Anterior cingulate cortex (tissue), 58 donors: ENCODE results near the gene MICALL2.
A peak's percentile ranks its signal among the peaks of the same experiment; 100 is the strongest.

Experiments used
- DNase-seq, 58 donors: peaks; one replicate each; lab custom pipeline; 2025; lab: John Stamatoyannopoulos, UW

MICALL2 gene

DNA sequence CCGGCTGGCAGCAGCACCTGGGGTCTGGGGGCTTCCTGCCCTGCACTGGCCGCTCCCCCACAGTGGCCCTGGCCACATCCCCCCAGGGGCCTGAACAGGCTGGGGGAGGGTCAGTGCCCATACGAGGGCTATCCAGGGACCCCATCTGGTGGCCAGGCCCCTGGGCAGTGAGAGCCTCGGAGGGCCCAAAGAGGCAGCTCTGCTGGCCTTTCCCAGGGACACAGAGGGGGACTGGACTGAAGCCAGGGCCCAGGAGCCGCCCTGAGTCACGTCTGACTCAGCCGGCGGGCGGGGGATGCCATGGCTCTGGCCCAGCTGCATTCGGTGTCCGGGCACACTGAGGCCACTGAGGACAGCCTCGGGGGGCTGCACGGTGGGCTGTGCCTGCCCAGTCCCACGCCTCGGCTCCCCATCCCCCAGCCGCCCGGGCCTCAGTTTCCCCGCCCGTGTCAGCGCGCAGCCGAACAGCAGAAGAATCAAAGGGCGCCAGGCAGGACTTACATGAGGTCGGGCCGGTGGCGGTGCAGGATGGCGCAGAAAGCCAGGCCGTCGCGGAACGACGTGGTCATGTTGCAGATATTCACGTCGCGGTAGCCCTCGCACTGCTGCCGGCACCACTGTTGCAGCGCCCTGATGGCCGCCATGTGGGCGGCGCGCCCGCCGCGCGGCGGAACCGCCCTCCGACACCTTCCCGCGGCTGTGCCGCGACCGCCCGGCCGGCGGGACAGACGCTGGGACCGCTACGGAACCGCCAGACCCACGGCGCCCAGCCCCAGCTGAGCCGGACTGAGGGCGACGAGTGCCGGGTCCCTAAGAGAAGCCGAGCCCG is at the start of gene MICALL2:
MICALL2 (minus strand) TSS at position 788 of the 829 bp plus-strand sequence; CDS start at position 644, 144 bp downstream.
- DNase-seq: peak in 26 of 58 donors; percentile 17 to 86 (median 45)

DNA sequence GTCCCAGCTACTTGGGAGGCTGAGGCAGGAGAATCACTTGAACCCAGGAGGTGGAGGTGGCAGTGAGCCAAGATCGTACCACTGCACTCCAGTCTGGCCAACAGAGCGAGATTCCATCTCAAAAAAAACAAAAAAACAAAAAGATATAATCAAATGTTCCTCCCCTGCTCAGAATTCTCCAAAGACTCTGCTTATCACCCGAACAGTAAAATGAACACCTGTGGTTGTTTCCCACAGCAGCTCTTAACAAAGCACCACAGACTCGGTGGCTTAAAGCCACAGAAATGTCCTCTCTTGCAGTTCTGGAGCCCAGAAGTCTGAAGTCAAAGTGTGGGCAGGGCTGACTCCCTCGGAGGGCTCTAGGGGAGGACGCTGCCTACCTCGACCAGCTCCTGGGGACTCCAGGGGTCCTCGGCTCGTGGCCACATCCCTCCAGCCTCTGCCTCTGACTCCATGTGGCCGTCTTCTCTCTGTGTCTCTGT is 49.0 kb upstream of the MICALL2 start:
- no peak for DNase-seq

DNA sequence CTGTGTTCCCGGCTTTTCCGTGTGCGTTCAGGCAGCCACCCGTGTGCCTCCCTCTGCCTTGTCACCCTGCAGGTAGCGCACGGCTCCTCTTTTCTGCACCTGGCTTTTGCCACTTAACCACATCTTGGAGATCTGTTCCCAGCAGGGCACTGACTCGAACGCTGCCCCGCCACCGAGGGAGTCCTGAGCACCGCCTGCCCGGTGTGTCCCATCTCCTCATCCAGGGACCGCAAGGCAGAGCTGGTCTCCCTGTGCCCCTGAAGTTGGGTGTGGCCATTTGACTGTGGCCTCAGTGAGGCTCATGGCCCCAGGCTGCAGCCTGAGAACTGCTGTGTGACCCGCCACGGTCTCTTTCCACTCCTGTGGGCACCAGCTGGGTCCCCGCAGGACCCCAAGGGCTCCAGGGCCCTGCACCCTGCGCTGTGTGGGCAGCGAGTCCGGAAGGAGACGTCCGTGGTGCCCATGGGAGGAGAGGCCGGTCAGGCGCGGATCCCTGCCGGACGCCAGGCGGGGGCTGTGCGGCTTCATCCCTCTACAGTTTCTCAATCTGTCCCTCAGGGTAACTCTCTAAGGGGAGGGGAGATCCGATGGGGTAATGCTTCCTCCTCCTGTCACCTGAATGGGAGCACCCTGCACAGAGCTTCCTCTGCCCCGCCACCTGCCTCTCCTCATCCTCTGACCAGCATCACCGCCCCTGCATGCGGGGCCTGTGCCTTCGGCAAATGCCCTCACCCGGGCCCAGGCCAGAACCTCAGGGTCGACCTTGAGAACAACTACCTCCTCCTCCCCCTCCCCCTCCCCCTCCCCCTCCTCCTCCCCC is 46.7 kb upstream of the MICALL2 start:
- no peak for DNase-seq

DNA sequence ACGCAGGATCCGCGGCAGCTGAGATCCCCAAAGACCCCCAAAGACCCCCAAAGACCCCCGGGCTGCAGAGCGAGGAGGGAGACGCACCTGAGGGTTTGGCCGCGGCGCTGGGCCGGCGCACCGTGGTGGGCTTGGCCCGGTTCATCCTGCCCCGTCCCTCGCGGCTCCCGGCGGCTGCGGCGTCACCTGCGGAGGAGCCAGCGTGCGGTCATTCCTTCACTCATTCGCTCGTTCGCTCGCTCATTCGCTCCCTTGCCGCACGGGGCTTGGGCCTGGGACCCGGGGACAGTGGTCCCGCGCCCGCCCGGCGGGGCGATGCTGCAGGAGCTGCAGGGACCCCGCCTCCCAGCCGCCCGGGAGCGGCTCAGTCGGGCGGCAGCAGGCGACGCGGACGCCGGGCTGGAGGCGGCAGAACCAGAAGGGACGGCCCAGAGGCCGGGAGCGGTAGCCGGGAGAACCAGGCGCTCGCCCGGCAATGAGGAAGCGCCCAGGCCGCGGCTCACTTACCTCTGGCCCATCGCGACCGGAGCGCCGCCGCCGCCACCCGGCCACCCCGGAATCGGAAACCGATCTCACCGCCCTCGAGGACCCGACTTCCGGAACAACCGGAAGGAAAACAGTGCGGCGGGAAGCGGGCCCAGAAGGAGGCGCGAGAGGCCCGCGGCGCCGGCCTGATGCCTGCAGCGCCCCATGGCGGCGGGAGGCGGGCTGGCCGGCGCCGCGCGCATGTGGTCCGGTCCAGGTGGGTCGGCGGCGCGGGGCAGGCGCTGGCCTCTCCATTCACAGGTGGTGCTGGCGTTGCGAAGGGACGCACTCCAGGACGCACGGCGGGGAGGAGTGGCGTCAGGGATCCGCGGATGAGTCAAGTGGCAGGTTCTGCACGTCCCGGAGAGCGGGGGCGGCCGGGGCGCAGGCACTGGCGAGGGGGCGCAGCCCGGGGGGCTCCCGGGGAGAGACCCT is 44.8 kb upstream of the MICALL2 start, which contains the start of gene INTS1:
INTS1 (minus strand) TSS at position 574 of the 960 bp plus-strand sequence; CDS start at position 145, 429 bp downstream.
- DNase-seq: peak in 57 of 58 donors; percentile 31 to 94 (median 85)

DNA sequence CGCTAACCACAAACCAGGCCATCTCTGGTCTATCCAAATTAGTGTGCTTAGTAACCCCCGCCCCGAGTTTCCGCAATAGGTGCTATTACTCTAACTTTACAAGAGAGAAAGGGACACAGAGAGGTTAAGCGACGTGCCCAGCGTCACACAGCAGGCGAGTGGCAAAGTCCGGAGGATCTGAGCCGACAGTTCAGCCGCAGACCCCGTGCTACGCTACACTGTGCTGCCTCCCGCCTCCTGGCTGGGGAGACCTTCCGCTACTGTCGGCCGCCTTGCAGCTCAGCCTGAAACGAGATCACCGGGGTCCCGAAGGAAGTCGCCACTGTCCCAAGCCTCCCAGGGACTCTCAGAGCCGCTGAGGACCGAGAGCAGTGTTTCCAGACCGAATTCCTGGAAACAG is 44.1 kb upstream of the MICALL2 start:
- DNase-seq: no peak

DNA sequence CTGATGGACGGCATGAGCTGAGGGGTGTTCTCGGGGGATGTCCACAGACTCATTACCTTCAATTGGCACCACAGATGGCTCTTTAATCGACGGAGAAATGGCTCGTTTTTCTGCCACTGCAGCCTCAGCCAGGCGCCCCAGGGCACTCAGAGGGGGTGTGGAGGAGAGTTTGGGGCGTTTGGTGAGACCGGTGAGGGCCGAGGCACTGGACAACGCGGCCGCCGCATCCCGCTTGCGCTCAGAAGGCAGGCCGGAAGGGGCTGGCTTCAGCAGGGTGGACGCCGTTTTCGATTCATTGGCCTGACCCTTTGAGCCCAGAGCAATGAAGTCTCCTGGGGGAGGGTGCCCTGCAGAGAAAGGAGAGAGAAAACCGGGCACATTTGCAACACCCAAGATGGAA is 43.6 kb upstream of the MICALL2 start:
- no peak for DNase-seq

DNA sequence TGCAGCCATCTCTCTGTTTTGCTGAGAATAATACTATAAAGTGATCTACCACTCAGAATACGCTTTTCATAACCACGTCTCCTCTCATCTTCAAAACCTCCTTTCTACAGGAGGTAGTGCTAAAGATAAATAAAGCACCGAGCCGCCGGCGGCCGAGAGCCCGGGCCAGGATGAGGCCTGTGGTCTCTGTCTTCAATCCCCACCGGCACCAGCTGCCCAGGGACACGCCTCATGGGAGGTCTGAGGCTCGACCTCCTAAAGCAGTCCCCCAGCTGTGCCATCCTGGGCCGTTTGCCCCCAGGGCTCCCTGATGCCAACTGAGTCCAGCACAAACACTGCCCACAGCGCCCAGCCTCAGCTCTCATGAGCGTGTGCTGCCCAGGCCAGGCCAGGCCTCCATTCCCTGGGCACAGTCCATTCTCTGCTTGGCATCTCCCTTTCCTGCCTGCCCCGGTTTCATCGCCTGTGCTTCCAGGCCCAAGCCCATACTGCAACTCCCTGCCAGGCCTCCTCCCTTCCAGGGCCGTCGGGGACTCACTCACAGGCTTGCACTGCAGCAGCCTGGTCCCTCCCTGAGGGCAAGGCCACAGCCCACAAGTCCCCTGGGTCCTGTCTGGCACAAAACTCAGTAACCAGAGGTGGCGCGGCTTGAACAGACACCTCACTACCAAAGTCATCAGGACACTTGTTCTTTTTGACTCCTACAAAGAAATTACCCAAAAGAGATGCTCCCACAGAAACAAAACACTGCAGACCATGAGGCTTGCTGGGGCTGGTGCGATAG is 42.4 kb upstream of the MICALL2 start:
- DNase-seq: no peak

DNA sequence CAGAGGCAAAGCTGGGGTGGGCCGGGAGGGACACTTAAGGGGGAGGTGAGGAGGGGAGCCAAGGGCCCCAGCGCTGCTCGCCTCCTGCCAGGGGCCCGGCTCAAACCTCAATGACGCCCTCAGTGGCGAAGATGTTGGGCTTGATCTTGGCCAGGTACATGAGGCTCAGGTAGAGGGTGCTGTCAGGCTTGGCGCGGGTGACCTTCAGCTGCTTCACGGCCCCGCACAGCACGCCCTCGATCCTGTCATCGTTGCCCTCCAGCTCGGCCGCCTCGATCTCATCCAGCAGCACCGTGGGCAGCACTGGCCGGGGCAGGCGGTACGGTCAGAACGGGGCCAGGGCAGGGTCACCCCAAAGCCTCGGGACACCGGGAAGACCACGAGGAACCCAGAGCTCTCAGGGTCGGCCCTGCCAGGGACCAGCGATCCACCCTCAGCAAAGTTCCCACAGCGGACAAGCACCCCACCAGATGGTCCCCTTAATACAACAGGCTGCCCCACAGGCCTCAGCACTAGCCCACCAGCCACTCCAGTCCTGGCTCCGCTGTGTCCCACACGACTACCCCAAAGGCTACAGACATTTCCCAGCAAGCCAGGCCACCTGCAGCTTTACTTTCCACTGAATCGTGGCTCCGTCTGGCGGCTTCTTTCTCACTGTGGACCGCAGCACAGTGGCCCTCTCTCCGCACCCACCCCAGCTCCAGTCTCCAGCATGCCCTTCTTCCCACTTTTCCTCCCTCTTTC is 41.0 kb upstream of the MICALL2 start:
- DNase-seq: no peak

DNA sequence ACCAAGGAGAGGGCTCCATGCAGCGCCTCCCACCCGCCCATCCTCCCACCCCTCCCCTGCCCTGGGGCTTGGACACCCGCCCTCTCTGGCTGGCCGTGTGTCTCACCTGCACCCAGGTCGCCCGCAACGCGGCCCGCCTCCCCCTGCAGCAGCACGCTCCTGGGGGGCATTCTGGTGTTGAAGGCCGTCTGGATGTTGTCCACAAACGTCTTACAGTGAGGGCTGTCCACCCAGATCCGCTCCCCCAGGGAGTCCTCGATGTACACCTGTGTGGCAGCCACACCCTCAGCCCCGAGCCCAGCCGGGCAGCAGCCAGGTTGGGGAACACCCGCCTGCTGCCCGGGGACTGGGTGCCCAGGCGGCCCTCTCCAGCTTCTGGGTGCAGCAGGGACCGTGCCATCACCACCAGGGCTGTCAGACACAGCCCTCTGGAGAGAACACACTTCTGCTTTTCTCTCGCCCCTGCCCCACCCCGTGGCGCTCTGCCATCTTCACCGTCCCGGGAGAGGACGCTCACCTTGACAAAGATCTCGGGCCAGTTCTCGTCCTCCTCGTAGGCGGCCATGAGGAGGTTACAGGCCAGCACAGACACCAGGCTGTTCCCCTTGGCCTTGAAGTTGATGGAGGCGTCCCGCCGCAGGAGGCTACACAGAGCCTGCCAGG is 40.2 kb upstream of the MICALL2 start:
- no peak for DNase-seq

DNA sequence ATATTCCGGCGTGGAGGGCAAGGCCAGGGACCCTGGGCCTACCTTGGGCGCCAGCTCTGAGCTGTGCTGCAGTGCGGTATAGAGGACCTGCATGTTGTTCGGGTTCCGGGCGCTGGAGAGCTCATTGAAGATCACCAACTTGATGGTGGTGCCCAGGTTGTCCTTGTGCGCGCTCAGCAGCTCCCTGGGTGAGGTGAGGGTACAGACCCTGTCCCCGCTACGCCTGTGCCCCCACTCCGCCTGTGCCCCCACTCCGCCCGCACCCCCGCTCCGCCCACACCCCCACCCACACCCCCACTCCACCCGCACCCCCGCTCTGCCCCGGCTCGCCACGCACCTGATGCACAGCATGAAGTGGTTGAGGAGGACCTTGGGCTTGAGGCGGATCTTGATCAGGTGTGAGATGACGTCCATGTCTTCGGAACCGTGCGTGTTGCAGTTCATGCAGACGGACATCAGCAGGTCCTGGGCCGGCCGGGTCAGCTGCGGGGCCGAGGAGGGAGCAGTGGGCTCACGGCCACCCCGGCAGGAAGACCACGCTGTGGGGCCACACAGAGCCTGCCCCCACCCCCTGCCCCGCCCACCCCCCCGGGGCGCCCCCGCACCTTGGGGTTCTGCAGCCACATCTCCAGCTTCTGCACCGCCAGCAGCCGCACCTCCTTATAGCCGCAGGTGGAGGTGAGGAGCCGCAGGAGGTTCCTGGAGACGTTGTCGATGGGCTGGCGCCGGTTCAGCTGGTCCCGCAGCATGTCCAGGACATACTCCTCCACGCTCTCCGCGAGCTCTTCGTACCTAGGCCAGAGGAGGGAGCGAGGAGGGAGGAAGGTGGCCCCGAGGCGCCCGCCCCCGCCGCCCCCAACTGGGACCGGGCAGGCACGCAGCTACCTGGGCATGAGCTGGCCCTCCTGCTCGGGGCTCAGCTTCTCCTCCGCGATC is 39.4 kb upstream of the MICALL2 start:
- no peak for DNase-seq

DNA sequence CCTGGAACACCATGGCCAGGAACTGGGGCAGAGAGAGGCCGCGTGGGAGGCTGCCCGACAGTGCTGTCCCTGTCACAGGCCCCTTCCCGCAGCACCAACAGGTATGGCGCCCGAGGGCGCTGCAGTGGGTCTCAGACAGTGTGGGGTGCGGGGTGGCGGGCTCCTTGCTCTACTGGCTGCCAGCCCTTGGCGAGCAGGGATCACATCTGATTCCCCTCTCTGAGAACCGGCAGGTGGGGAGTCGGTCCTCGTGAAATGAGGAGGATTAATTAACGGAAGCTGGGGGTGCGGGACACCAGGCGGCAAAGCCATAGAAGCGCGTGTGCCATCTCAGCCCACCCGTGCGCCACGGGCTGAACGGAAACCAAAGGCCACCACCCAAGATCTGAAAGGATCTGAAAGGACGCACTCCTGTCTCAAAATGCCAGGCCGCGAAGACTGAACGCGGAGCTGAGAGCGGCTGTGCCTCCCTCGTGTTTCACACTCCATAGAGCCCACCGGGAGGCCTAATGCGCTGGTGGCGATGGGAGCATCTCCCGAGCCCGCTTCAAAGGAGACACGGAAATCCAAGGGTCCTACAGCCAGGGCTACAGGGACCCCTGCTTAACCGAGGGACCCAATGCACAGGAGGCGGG is 38.1 kb upstream of the MICALL2 start:
- DNase-seq: no peak

DNA sequence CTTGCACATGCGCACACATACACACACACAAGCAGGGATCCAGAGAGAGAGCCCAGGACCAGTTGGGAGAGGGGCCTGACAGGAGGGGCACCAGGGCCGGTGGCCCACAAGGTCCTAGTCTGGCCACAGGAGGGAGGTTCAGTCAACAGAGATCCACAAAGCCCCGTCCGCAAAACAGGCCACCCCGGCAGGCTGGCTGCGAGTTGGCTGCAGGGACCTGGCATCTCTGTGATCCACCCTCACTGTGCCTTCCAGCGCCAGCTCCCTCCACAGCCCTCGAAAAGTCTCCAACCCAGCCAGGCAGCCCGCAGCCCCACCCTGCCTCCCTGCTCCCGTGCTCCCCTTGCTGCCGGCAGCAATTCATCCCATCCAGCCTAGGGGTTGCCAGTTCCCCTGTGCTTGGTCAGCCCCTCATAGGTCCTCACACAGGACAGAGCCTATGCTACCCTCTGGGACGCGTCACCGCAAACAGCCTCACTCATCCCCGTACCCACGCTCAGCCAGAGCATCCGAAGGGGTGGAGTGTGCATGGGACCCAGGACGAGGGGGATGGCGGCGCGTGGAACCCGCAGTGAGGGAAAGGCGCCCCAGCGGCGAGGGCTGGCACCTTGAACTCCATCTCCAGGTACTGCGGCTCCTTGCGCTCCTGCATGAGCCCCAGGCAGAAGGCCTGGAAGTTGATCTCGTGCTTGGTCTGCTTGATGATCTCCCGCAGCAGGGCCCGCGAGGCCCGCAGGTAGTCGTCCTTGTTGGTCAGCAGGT is 37.4 kb upstream of the MICALL2 start:
- DNase-seq: no peak

DNA sequence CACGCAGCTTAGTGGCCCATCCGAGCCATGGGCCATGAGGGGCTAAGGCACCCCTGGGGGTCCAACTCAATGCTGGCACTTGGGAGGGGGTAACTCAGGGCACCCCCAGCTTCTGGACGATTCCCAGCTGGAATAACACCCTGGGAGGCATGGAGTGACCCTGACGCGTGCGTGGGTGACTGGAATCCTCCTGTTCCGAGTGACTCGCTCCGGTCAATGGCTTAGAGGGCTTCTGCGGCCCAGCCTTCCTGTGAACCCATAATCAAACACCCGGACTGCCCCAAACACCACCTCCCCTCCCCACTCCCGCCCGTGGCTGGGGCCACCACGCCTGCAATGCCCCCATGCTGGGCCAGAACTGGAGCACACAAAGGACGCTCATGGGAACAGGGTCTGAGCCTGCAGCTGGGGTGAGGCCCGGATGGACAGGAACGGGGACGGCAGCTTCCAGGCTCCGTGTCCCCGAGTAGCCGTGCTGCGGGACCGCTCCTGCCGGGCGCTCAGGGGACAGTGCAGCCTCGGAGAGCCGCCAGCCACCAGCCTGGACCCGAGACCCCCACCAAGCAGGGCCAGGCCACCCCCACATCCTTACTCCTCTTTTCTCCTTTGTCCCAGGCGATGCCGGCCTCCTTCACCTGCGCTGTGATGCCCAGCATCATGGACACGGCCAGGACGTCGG is 36.4 kb upstream of the MICALL2 start:
- DNase-seq: no peak

DNA sequence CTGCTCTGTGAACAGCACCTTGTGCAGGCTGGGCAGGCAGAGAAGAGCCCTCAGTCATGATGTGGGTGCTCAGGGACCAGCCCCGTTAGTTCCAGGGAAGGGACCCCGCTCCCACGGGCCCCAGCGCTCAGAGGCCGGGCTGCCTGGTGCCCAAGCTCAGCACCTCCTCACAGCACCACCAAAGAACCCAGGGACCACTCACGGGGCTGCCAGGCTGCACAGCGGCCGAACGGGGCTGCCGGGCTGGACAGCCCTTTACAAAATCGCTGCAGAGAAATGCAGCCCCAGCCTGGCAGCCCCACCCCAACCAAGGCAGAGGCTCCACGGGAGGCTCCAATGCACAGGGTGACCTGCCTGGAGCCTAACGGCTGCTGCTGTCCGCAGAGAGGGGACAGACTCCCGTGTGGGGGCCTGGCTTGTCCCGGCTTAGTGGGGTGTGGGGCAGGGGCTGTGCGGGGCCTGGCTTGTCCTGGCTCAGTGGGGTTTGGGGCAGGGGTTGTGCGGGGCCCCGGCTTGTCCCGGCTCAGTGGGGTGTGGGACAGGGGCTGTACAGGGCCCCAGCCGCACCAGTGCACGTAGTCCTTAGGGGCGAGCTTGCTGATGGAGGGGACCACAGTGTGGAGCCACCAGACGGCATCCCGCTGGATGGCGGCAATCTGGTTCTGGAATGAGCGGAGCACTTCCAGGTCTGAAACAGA is 35.7 kb upstream of the MICALL2 start:
- no peak for DNase-seq
